Stomach smooth muscle (tissue), 2 donors: ENCODE data around the gene ZEB1.
A peak's percentile ranks its signal among the peaks of the same experiment; 100 is the strongest.
"Not testable (repeated sequence)": the region's sequence is repeated elsewhere in the genome, so short reads cannot be mapped to it uniquely, and the experiment has no call there.

ENCODE experiments used
- H3K27ac ChIP-seq: one replicate; pipeline ENCODE4 v1.7.0; 2013; ENCODE audit warnings: mild to moderate bottlenecking, low read length, inconsistent platforms
- H3K27me3 ChIP-seq, 2 donors: one replicate each; pipeline ENCODE4 v1.7.0; 2013; ENCODE audit warnings: low read length in 2 of 2; ENCODE audit not compliant: insufficient read depth in 2 of 2, control insufficient read depth in 1 of 2
- H3K36me3 ChIP-seq, 2 donors: one replicate each; pipeline ENCODE4 v1.7.0; 2013; ENCODE audit warnings: low read length in 2 of 2; ENCODE audit not compliant: control insufficient read depth in 2 of 2, insufficient read depth in 2 of 2
- H3K4me1 ChIP-seq: one replicate; pipeline ENCODE4 v1.7.0; 2013; ENCODE audit warnings: low read length; ENCODE audit not compliant: control insufficient read depth, insufficient read depth
- H3K4me3 ChIP-seq, 2 donors: one replicate each; pipeline ENCODE4 v1.7.0; 2013; ENCODE audit warnings: low read length in 2 of 2
- H3K9ac ChIP-seq, 2 donors: one replicate each; pipeline ENCODE4 v1.7.0; 2013; ENCODE audit warnings: low read length in 2 of 2, mild to moderate bottlenecking in 1 of 2
- H3K9me3 ChIP-seq, 2 donors: one replicate each; pipeline ENCODE4 v1.7.0; 2013; ENCODE audit warnings: low read length in 2 of 2; ENCODE audit not compliant: control insufficient read depth in 2 of 2
- donor health status: healthy.
- donor health status: Pancreatic carcinoma.

Gene ZEB1

GRCh38 chr10:31421322-31421721, 102.3 kb downstream of the ZEB1 start:
- Histone ChIP-seq H3K27me3 (no peaks in the 10 kb centered on the region), H3K27ac (no peak overlapping the region), H3K9me3 (no peaks in the 10 kb centered on the region), H3K4me1 (no peaks in the 10 kb centered on the region), H3K36me3 (no peaks in the 10 kb centered on the region), H3K9ac (no peak overlapping the region), H3K4me3 (no peak overlapping the region)

- H3K4me3 ChIP-seq, result no peak overlapping the region
- H3K36me3 ChIP-seq, result no peaks in the 10 kb centered on the region
- H3K27ac ChIP-seq, result no peak overlapping the region
- no peak overlapping the region for H3K9ac ChIP-seq
- no peaks in the 10 kb centered on the region for H3K9me3 ChIP-seq
- no peaks in the 10 kb centered on the region for H3K27me3 ChIP-seq
- no peaks in the 10 kb centered on the region for H3K4me1 ChIP-seq
Measured at GRCh38 chr10:31422634-31423033, 103.6 kb downstream of the ZEB1 start.

- no peaks in the 10 kb centered on the region for H3K4me1 ChIP-seq
Measured at GRCh38 chr10:31424473-31424872, 105.5 kb downstream of the ZEB1 start.

GRCh38 chr10:31426401-31426800, 107.4 kb downstream of the ZEB1 start:
- Histone ChIP-seq H3K4me3 (peak overlapping the region in 1 of 2 donors; percentile 23), H3K27me3 (no peaks in the 10 kb centered on the region), H3K36me3 (no peaks in the 10 kb centered on the region), H3K4me1 (no peaks in the 10 kb centered on the region), H3K27ac (no peak overlapping the region), H3K9ac (no peak overlapping the region), H3K9me3 (no peaks in the 10 kb centered on the region)

More at GRCh38 chr10:31424473-31424872, 105.5 kb downstream of the ZEB1 start:
- Histone ChIP-seq H3K9ac (no peak overlapping the region), H3K27ac (no peak overlapping the region), H3K36me3 (no peaks in the 10 kb centered on the region), H3K4me3 (no peak overlapping the region), H3K9me3 (no peaks in the 10 kb centered on the region), H3K27me3 (no peaks in the 10 kb centered on the region)

- not testable (repeated sequence) for H3K27me3 ChIP-seq, H3K36me3 ChIP-seq, H3K27ac ChIP-seq, H3K4me1 ChIP-seq, H3K4me3 ChIP-seq, H3K9me3 ChIP-seq, H3K9ac ChIP-seq
Measured at GRCh38 chr10:31427334-31427733, 108.3 kb downstream of the ZEB1 start.

GRCh38 chr10:31428499-31428898, 109.5 kb downstream of the ZEB1 start:
- H3K4me1 ChIP-seq, H3K9ac ChIP-seq, H3K27me3 ChIP-seq, H3K36me3 ChIP-seq, H3K27ac ChIP-seq, H3K9me3 ChIP-seq, H3K4me3 ChIP-seq: not testable (repeated sequence)

GRCh38 chr10:31431021-31431420, 112.0 kb downstream of the ZEB1 start:
- H3K9ac ChIP-seq, result no peak overlapping the region
- H3K36me3 ChIP-seq, result no peaks in the 10 kb centered on the region
- no peak overlapping the region for H3K4me3 ChIP-seq
- no peaks in the 10 kb centered on the region for H3K27me3 ChIP-seq
- peaks cover 5% of the 10 kb centered on the region for H3K4me1 ChIP-seq
- H3K27ac ChIP-seq, result no peak overlapping the region
- no peaks in the 10 kb centered on the region for H3K9me3 ChIP-seq

GRCh38 chr10:31437959-31438358, 118.9 kb downstream of the ZEB1 start:
- Histone ChIP-seq H3K36me3 (no peaks in the 10 kb centered on the region), H3K9me3 (no peaks in the 10 kb centered on the region), H3K27me3 (no peaks in the 10 kb centered on the region), H3K4me3 (no peak overlapping the region), H3K4me1 (peaks cover 5% of the 10 kb centered on the region), H3K27ac (no peak overlapping the region), H3K9ac (no peak overlapping the region)

GRCh38 chr10:31451766-31452165, 132.8 kb downstream of the ZEB1 start:
- Histone ChIP-seq H3K4me3 (no peak overlapping the region), H3K27me3 (no peaks in the 10 kb centered on the region), H3K36me3 (no peaks in the 10 kb centered on the region), H3K27ac (no peak overlapping the region), H3K4me1 (no peaks in the 10 kb centered on the region), H3K9me3 (no peaks in the 10 kb centered on the region), H3K9ac (no peak overlapping the region)

- H3K27me3 ChIP-seq, result no peaks in the 10 kb centered on the region
- H3K27ac ChIP-seq, result no peak overlapping the region
- H3K4me3 ChIP-seq, result no peak overlapping the region
- no peaks in the 10 kb centered on the region for H3K9me3 ChIP-seq
- peaks cover 8% of the 10 kb centered on the region for H3K4me1 ChIP-seq
- H3K36me3 ChIP-seq, result no peaks in the 10 kb centered on the region
- H3K9ac ChIP-seq, result no peak overlapping the region
Measured at GRCh38 chr10:31456468-31456867, 137.5 kb downstream of the ZEB1 start.

GRCh38 chr10:31457858-31458257, 138.8 kb downstream of the ZEB1 start:
- no peaks in the 10 kb centered on the region for H3K9me3 ChIP-seq

More at GRCh38 chr10:31457858-31458257, 138.8 kb downstream of the ZEB1 start:
- Histone ChIP-seq H3K27ac (no peak overlapping the region), H3K9ac (no peak overlapping the region), H3K36me3 (peaks cover 0 to 4% of the 10 kb centered on the region in 2 donors), H3K4me3 (peak overlapping the region in 1 of 2 donors; percentile 4), H3K27me3 (no peaks in the 10 kb centered on the region), H3K4me1 (peaks cover 8% of the 10 kb centered on the region)
